Measurements from ENCODE around the gene SYT5.
"Not testable (repeated sequence)": the region's sequence is repeated elsewhere in the genome, so short reads cannot be mapped to it uniquely, and the experiment has no call there.

The SYT5 gene

DNA sequence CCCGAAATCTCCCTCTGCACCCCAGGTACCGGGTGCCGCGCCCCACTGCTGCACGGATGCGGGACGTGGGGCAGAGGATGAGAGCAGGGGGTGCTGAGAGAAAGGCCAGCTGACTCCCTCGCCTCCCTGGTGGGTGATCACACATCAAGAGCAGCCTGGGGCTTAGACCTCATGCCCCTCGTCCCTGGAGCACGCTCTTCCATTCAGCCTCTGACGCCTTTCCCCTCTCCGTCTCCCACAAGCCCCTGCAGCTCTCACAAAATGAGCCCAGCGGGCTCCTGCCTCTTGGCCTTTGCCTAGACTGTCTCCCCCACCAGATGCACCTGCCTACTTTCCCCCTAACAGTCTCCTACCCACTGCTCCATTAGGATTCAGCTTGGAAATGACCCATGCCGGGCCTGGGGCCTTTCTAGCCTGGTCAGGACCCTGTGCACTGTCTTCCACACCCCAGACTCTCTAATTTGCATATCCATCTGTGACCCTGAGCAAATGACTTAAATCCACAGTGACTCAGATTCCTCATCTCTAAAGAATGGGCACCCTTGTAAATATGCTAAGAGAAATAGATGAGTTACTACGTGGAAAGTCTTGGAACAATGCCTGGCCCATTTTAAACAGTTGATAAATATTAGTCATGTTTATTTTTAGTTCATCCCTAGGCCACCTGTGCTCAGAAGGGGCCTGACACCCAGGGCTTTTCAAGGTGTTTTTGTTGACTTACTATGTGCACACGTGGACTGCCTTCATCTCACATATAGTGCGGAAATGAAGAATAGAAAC is 29.8 kb upstream of the SYT5 start:
- no peak overlapping the region for H3K27ac ChIP-seq
- TF ChIP-seq, protein P1, sequence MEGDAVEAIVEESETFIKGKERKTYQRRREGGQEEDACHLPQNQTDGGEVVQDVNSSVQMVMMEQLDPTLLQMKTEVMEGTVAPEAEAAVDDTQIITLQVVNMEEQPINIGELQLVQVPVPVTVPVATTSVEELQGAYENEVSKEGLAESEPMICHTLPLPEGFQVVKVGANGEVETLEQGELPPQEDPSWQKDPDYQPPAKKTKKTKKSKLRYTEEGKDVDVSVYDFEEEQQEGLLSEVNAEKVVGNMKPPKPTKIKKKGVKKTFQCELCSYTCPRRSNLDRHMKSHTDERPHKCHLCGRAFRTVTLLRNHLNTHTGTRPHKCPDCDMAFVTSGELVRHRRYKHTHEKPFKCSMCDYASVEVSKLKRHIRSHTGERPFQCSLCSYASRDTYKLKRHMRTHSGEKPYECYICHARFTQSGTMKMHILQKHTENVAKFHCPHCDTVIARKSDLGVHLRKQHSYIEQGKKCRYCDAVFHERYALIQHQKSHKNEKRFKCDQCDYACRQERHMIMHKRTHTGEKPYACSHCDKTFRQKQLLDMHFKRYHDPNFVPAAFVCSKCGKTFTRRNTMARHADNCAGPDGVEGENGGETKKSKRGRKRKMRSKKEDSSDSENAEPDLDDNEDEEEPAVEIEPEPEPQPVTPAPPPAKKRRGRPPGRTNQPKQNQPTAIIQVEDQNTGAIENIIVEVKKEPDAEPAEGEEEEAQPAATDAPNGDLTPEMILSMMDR (conservative IDR thresholded peaks at IDR 0.05; ENCODE audit: low read depth, low read length), result no peak
- no peak overlapping the region for H3K4me2 ChIP-seq
- no peaks in the 10 kb centered on the region for H3K4me1 ChIP-seq (ENCODE audit: low read depth, poor library complexity, severe bottlenecking)
- no peak overlapping the region for H3K4me3 ChIP-seq (IDR thresholded peaks at IDR 0.05; ENCODE audit: insufficient read depth, low read depth, low read length)
- no peaks in the 10 kb centered on the region for H3K36me3 ChIP-seq (ENCODE audit: insufficient read depth)
- H3K79me2 ChIP-seq (ENCODE audit: insufficient read depth, low read depth), result no peaks in the 10 kb centered on the region
- no peaks in the 10 kb centered on the region for H4K20me1 ChIP-seq (ENCODE audit: insufficient read depth)
- no peak overlapping the region for H2AFZ ChIP-seq (ENCODE audit: low read depth)
- peaks cover 65% of the 10 kb centered on the region for H3K27me3 ChIP-seq (ENCODE audit: insufficient read depth, low read depth)
- H3K9ac ChIP-seq, result no peak overlapping the region

DNA sequence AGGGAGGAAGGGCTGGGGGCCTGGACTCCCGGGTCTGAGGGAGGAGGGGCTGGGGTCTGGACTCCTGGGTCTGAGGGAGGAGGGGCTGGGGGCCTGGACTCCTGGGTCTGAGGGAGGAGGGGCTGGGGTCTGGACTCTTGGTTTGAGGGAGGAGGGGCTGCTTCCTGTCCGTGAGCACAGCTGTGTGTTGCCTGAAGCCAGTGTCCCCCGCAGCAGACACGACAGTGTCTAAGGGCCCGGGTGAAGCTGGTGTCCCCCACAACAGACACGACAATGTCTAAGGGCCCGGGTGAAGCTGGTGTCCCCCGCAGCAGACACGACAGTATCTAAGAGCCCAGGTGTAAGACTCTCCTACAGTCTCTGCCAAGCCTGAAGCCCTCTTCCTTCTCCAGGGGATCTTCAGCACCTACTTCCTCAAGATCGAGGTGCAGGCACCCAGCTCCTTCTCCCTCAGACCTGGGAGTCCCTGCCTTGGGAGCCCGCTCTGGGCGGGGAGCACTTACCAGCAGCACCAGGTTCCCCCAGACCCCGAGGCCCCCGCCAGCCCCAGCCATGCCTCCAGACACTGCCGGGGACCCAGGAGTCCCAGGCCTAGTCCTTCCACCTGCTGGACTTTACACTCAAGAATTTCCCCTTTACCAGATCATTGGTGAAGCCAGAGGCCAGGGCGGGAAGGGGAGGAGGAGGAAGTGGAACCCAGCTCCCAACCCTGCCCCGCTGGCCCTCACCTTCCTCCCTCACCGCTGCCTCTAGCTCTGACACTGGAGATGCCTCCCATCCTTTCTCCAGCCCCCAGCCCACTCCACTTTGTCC is 29.0 kb upstream of the SYT5 start, which contains the start of gene PTPRH:
Gene PTPRH, minus strand, starts transcription at position 622 of the 813 bp plus-strand sequence. Its CDS starts 68 bp downstream, at position 554.
- H4K20me1 ChIP-seq (ENCODE audit: insufficient read depth), result no peaks in the 10 kb centered on the region
- H3K4me1 ChIP-seq (ENCODE audit: low read depth, poor library complexity, severe bottlenecking), result no peaks in the 10 kb centered on the region
- no peak within 1 kb of the TSS for H3K9ac ChIP-seq
- TF ChIP-seq, protein P1 (conservative IDR thresholded peaks at IDR 0.05; ENCODE audit: low read depth, low read length), result no peak
- no peak within 1 kb of the TSS for H3K27ac ChIP-seq
- peaks cover 65% of the 10 kb centered on the region for H3K27me3 ChIP-seq (ENCODE audit: insufficient read depth, low read depth)
- H3K4me2 ChIP-seq, result no peak within 1 kb of the TSS
- H3K36me3 ChIP-seq (ENCODE audit: insufficient read depth), result no peaks in the 10 kb centered on the region
- no peak within 1 kb of the TSS for H2AFZ ChIP-seq (ENCODE audit: low read depth)
- no peaks in the 10 kb centered on the region for H3K79me2 ChIP-seq (ENCODE audit: insufficient read depth, low read depth)
- H3K4me3 ChIP-seq (IDR thresholded peaks at IDR 0.05; ENCODE audit: insufficient read depth, low read depth, low read length), result no peak within 1 kb of the TSS

DNA sequence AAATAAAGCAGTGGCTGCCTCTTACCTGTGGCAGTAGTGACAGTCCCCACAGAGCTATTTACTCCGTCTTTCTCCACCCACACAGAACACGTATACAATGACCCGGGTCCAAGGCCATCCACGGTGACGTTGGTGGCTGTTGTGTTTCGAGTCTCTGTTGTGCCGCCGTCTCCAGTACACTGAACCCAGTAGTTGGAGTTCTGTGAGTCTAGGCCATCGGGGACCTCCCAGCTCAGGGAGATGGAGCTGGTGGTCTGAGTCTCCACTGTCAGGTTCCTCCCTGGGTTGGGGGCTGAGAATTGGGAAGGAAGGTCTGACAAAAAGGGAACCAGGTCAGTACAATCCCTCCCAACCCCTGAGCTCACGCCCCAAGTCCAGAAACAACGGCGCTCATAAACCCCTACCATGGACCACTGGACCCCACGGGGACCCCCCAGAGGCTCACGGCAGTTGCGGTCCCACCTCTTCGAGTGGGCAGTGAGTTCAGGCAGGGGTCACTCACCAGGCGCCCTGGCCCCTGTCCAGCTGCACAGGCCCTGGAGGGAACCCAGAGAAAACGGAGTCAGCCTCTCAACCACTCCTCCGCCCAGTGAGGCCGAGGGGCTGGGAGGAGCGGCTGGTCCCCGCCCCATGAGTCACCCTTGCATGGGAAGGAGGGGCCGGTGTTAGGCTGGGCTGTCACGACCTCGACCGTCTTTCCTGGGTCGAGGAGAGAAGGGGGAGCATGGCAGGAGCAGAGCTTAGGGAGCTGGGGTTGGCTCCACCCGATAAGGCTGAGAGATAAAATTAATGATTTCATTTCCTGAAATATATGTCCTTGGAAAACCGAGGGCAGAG is 26.8 kb upstream of the SYT5 start:
- Histone ChIP-seq H3K4me3 (IDR thresholded peaks at IDR 0.05; ENCODE audit: insufficient read depth, low read depth, low read length) (no peak overlapping the region), H3K9ac (no peak overlapping the region), H3K4me1 (ENCODE audit: low read depth, poor library complexity, severe bottlenecking) (no peaks in the 10 kb centered on the region), H3K4me2 (no peak overlapping the region), H3K27me3 (ENCODE audit: insufficient read depth, low read depth) (peaks cover 76% of the 10 kb centered on the region), H4K20me1 (ENCODE audit: insufficient read depth) (no peaks in the 10 kb centered on the region), H3K27ac (no peak overlapping the region), H3K36me3 (ENCODE audit: insufficient read depth) (no peaks in the 10 kb centered on the region), H3K79me2 (ENCODE audit: insufficient read depth, low read depth) (no peaks in the 10 kb centered on the region), H2AFZ (ENCODE audit: low read depth) (no peak overlapping the region)
- TF ChIP-seq, protein P1 (conservative IDR thresholded peaks at IDR 0.05; ENCODE audit: low read depth, low read length), result no peak

DNA sequence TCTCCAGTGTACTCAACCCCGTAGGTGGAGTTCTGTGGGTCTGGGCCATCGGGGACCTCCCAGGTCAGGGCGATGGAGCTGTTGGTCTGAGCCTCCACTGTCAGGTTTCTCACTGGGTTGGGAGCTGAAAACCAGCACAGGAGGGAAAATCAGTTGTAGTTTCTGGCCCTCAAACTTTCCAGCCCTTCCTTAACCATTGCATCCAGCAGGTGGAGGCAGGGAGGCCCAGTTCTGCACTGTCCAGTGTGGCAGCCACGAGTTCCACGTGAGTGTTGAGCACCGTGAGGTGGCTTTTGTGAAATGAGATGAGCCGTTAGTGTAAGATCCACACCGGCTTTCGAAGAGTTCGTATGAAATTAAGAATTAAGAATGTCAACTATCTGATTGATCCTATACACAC is 22.1 kb upstream of the SYT5 start:
- not testable (repeated sequence) for H3K27ac ChIP-seq; H3K4me1 ChIP-seq (ENCODE audit: low read depth, poor library complexity, severe bottlenecking); H3K9ac ChIP-seq; H3K4me3 ChIP-seq (IDR thresholded peaks at IDR 0.05; ENCODE audit: insufficient read depth, low read depth, low read length); H3K36me3 ChIP-seq (ENCODE audit: insufficient read depth); H2AFZ ChIP-seq (ENCODE audit: low read depth); H3K4me2 ChIP-seq; H4K20me1 ChIP-seq (ENCODE audit: insufficient read depth); H3K79me2 ChIP-seq (ENCODE audit: insufficient read depth, low read depth)
- peaks cover 95% of the 10 kb centered on the region for H3K27me3 ChIP-seq (ENCODE audit: insufficient read depth, low read depth)

Data from KMS-11 (cell line).